Tibial artery (tissue), 4 donors: Measurements from ENCODE around the gene VAT1.
"Not testable (repeated sequence)": the region's sequence is repeated elsewhere in the genome, so short reads cannot be mapped to it uniquely, and the experiment has no call there.

Experiments used
- DNase-seq, 2 donors: peaks; one replicate each; pipeline ENCODE4 v3.0.0-alpha.2; 2019
- H3K27ac ChIP-seq, 2 donors: fragments of 200-600 bp; sonication (generic) in 1 of 2; 1 replicate in 1 of 2; 2 replicates in 1 of 2; pipeline ENCODE4 v1.5.1; 2018 to 2019; ENCODE audit warnings: mild to moderate bottlenecking in 1 of 2
- H3K27me3 ChIP-seq, 2 donors: fragments of 200-600 bp; sonication (generic) in 1 of 2; one replicate each; pipeline versions ENCODE4 v1.5.1 to v1.6.0; 2016 to 2019
- H3K36me3 ChIP-seq, 3 donors: fragments of 200-600 bp; sonication (generic) in 2 of 3; one replicate each; pipeline ENCODE4 v1.5.1; 2016 to 2019; ENCODE audit warnings: mild to moderate bottlenecking in 2 of 3
- H3K4me1 ChIP-seq, 4 donors: fragments of 200-600 bp; sonication (generic) in 2 of 4; 1 replicate in 3 of 4; 2 replicates in 1 of 4; pipeline ENCODE4 v1.5.1; 2016 to 2019
- H3K4me3 ChIP-seq, 2 donors: fragments of 200-600 bp; sonication (generic) in 1 of 2; 1 replicate in 1 of 2; 2 replicates in 1 of 2; pipeline ENCODE4 v1.5.1; 2018 to 2019; ENCODE audit warnings: mild to moderate bottlenecking in 2 of 2
- H3K9me3 ChIP-seq, 3 donors: fragments of 200-600 bp; sonication (generic) in 1 of 3; one replicate each; pipeline ENCODE4 v1.5.1; 2016 to 2019
- CTCF ChIP-seq, 2 experiments: fragments of 200-600 bp in 1 of 2; fragments of 450-650 bp in 1 of 2; IDR thresholded peaks; one replicate each; pipeline ENCODE4 v1.5.1; 2017 to 2019; ENCODE audit warnings: antibody characterized with exemption in 2 of 2, mild to moderate bottlenecking in 1 of 2, moderate library complexity in 1 of 2
- intact Hi-C: fragments of 100-400 bp; cut with DNase I; formaldehyde crosslinking; loops from one replicate; pipeline ENCODE4 v1.15.0; 2023; ENCODE audit warnings: low total_unique reads

VAT1 gene

DNA sequence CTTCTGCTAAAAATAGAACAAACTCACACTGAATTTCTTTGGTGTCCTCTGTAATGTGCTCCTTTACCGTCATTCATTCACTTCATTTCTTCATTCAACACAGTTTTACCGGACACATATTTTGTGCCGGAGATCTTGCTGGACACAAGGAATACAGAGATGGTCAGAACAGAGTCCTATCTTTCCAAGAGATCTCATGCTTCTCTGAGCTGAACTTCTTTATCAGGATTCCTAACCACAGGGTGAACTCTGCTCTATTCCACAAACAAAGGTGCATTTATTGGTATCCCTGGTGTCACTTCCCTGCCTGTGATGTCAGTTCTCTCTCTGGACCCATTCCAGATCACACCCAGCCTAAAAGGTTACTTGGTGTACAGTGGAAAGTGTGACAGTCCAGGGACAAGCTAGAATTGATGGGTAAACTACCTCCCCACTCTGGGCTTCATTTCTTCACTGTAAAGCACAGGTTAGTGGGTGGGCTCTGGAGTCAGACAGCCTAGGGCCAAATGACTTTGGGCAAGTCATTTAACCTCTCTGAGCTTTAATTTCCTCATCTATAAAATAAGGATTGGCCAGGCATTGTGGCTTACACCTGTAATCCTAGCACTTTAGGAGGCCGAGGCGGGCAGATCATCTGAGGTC, 11.4 kb downstream of the VAT1 start:
- intact Hi-C loops = no loop called here
- no peak for DNase-seq
- Histone ChIP-seq H3K27me3 (no peaks in the 10 kb centered on the region), H3K27ac (no peak overlapping the region), H3K9me3 (no peaks in the 10 kb centered on the region), H3K4me1 (peaks cover 0 to 16% (median 8%) of the 10 kb centered on the region in 4 donors), H3K36me3 (peaks cover 4 to 37% (median 18%) of the 10 kb centered on the region in 3 donors), H3K4me3 (no peak overlapping the region)
- no peak for TF ChIP-seq CTCF (IDR thresholded peaks at IDR 0.05)

DNA sequence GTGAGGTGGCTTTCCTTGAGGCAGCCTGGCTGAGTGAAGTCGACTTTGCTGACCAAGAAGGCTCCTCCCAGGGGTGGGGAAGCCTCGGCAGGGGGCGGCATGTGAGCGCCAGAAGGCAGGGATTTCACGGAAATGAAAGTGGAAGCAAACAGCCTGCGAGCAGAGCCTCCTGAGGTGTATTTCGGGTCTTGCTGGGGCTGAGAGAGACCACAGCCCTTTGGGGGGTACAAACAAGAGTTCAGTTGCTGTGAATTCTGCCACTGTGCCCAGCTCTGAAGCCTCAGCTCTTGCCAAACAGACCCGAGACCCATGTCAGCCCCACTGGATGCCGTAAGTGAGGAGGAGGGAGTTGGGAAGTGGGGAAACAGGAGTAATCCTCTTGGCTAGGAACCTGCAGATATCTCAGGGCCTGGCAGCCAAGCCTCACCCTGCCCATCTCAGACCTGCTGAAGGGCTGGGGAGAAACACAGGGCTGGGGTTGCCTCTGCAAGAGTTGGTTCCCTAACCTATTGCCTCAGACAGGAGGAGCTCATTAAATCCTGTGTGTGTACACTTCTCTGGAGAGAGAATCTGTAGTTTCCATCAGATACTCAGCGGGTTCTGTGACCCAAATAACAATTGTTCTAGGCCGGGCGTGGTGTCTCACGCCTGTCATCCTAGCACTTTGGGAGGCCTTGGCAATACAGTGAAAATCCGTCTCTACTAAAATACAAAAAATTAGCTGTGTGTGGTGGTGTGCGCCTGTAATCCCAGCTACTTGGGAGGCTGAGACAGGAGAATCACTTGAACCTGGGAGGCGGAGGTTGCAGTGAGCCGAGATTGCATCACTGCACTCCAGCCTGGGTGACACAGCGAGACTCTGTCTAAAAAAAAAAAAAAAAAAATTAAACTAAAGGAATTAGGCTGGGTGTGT, 15.3 kb downstream of the VAT1 start, which contains the start of gene IFI35:
Gene IFI35, plus strand, starts transcription at position 146 of the 913 bp plus-strand sequence. Its CDS starts 164 bp downstream, at position 310.
- DNase-seq = peak; percentile 85 to 92
- Histone ChIP-seq H3K27me3 (no peaks in the 10 kb centered on the region), H3K9me3 (no peaks in the 10 kb centered on the region), H3K36me3 (peaks cover 9 to 32% (median 12%) of the 10 kb centered on the region in 3 donors), H3K27ac (peak within 1 kb of the TSS; percentile 79 to 85), H3K4me3 (peak within 1 kb of the TSS; percentile 61 to 69), H3K4me1 (peaks cover 0 to 16% (median 8%) of the 10 kb centered on the region in 4 donors)
- intact Hi-C loops = no loop called here
- TF ChIP-seq CTCF (IDR thresholded peaks at IDR 0.05) = peak; percentile 9 to 33

DNA sequence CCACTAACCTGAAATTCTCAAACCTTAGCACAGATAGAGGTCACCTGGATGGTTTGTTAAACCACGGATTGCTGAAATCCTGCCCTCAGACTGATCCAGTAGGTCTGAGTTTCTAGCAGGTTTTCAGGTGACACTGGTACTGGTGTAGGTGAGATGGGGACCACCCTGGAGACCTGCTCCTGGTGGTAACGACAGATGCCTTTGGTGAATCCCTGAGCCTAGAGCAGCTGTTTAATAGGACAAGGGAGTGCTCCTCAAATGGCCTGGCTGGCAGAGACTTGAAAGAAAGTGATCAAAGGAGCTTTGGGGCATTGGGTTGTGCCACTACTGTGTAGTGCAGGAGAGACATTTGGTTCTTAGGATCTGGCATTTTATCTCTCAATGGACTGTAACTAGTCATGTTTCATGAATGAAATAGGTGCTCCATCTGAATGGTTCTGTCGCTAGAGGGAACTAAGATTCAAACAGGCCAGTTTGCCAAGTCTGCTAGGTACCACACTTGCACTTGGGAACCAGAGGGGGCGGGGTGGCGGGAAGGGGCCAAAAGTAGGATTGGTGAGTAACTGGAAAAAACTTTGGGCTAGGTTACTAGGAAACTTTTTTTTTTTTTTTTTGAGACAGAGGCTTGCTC, 18.5 kb downstream of the VAT1 start:
- H3K4me3 ChIP-seq = no peak overlapping the region
- no peaks in the 10 kb centered on the region for H3K9me3 ChIP-seq
- peaks cover 0 to 28% (median 16%) of the 10 kb centered on the region in 4 donors for H3K4me1 ChIP-seq
- peak overlapping the region in 1 of 2 donors; percentile 22 for H3K27ac ChIP-seq
- TF ChIP-seq CTCF (IDR thresholded peaks at IDR 0.05) = no peak
- no peak for DNase-seq
- intact Hi-C loops = no loop called here
- peaks cover 31 to 55% (median 31%) of the 10 kb centered on the region in 3 donors for H3K36me3 ChIP-seq
- no peaks in the 10 kb centered on the region for H3K27me3 ChIP-seq

GRCh38 chr17:43000894-43001293, 21.3 kb downstream of the VAT1 start:
- H3K27me3 ChIP-seq, H3K27ac ChIP-seq, H3K9me3 ChIP-seq, H3K4me3 ChIP-seq, intact Hi-C loops, DNase-seq: not testable (repeated sequence)
- H3K4me1 ChIP-seq = peaks cover 0 to 20% (median 17%) of the 10 kb centered on the region in 4 donors
- H3K36me3 ChIP-seq = peaks cover 31 to 55% (median 31%) of the 10 kb centered on the region in 3 donors

- Histone ChIP-seq H3K9me3 (no peaks in the 10 kb centered on the region), H3K27ac (peak overlapping the region; percentile 83 to 85), H3K36me3 (peaks cover 31 to 51% (median 31%) of the 10 kb centered on the region in 3 donors), H3K4me3 (peak overlapping the region; percentile 57 to 74), H3K27me3 (no peaks in the 10 kb centered on the region), H3K4me1 (peaks cover 0 to 20% (median 17%) of the 10 kb centered on the region in 4 donors)
- no peak for TF ChIP-seq CTCF (IDR thresholded peaks at IDR 0.05)
- DNase-seq = no peak
- intact Hi-C loops = loop anchor here (5.0 kb wide), 1 partner anchor 157 kb away; the partner anchor contains the start of gene AOC2
These were observed 23.1 kb downstream of the VAT1 start for GRCh38 chr17:42999003-42999525.
